Activated T-helper 17 cell treated with anti-CD3 and anti-CD28 coated beads, Interleukin-2, amount 50 U/mL, for 72 hours (primary cell): ENCODE results near the gene DUSP1. TPM values are rescaled to one million over a fixed set of nuclear protein-coding genes. Genes with fewer than 3 reads are reported as not detected.
A peak's percentile ranks its signal among the peaks of the same experiment; 100 is the strongest.

Experiments
- ATAC-seq: fragments of 150-1000 bp; cut with Tn5 transposase; replicated peaks from 2 replicates; pipeline ENCODE4 v1.10.0; 2021; ENCODE audit warnings: mild to moderate bottlenecking, moderate library complexity
- H3K27ac Mint-ChIP-seq: one replicate; pipeline ENCODE4 v1.8.0; 2022; ENCODE audit warnings: mixed read lengths
- H3K27me3 Mint-ChIP-seq: one replicate; pipeline ENCODE4 v1.8.0; 2022; ENCODE audit warnings: mixed read lengths
- H3K36me3 Mint-ChIP-seq: one replicate; pipeline ENCODE4 v1.8.0; 2022; ENCODE audit warnings: low read depth, mild to moderate bottlenecking, mixed read lengths
- H3K4me1 Mint-ChIP-seq: one replicate; pipeline ENCODE4 v1.8.0; 2022; ENCODE audit warnings: mixed read lengths
- H3K4me3 Mint-ChIP-seq: one replicate; pipeline ENCODE4 v1.8.0; 2022; ENCODE audit warnings: mild to moderate bottlenecking, mixed read lengths
- H3K9me3 Mint-ChIP-seq: one replicate; pipeline ENCODE4 v1.8.0; 2022; ENCODE audit warnings: mixed read lengths
- total RNA-seq, 2 donors: library from RNA; stranded (reverse); gene quantifications; one replicate each; pipeline ENCODE4 v1.2.3, GENCODE V29; 2022

DUSP1 gene
- total RNA-seq, 2 donors from 2014 or later = 18.3 to 24.6 TPM

GRCh38 chr5:172765766-172766286, 5.2 kb downstream of the DUSP1 start:
- H3K27me3 Mint-ChIP-seq = no peaks in the 10 kb centered on the region
- ATAC-seq = no peak
- H3K27ac Mint-ChIP-seq = peak overlapping the region; percentile 99
- H3K36me3 Mint-ChIP-seq = peaks cover 43% of the 10 kb centered on the region
- peaks cover 35% of the 10 kb centered on the region for H3K4me1 Mint-ChIP-seq
- H3K4me3 Mint-ChIP-seq = peak overlapping the region; percentile 89
- H3K9me3 Mint-ChIP-seq = no peaks in the 10 kb centered on the region

GRCh38 chr5:172764861-172765765, 5.9 kb downstream of the DUSP1 start:
- peak; percentile 93 for ATAC-seq
- peak overlapping the region; percentile 89 for H3K4me3 Mint-ChIP-seq
- peaks cover 1% of the 10 kb centered on the region for H3K9me3 Mint-ChIP-seq
- peaks cover 38% of the 10 kb centered on the region for H3K36me3 Mint-ChIP-seq
- H3K27ac Mint-ChIP-seq = peak overlapping the region; percentile 99
- peaks cover 35% of the 10 kb centered on the region for H3K4me1 Mint-ChIP-seq
- H3K27me3 Mint-ChIP-seq = no peaks in the 10 kb centered on the region

GRCh38 chr5:172763120-172763464, 7.9 kb downstream of the DUSP1 start:
- H3K27ac Mint-ChIP-seq = no peak overlapping the region
- H3K4me3 Mint-ChIP-seq = no peak overlapping the region
- no peak for ATAC-seq
- H3K4me1 Mint-ChIP-seq = peaks cover 26% of the 10 kb centered on the region
- H3K9me3 Mint-ChIP-seq = peaks cover 7% of the 10 kb centered on the region
- no peaks in the 10 kb centered on the region for H3K27me3 Mint-ChIP-seq
- peaks cover 17% of the 10 kb centered on the region for H3K36me3 Mint-ChIP-seq

- peaks cover 32% of the 10 kb centered on the region for H3K4me1 Mint-ChIP-seq
- H3K36me3 Mint-ChIP-seq = peaks cover 11% of the 10 kb centered on the region
- no peaks in the 10 kb centered on the region for H3K27me3 Mint-ChIP-seq
- ATAC-seq = no peak
- H3K9me3 Mint-ChIP-seq = peaks cover 7% of the 10 kb centered on the region
- H3K4me3 Mint-ChIP-seq = no peak overlapping the region
- no peak overlapping the region for H3K27ac Mint-ChIP-seq
Observed at GRCh38 chr5:172762214-172763119, 8.5 kb downstream of the DUSP1 start.

GRCh38 chr5:172760959-172761358, 10.0 kb downstream of the DUSP1 start:
- no peaks in the 10 kb centered on the region for H3K27me3 Mint-ChIP-seq
- H3K27ac Mint-ChIP-seq = peak overlapping the region; percentile 10
- peaks cover 7% of the 10 kb centered on the region for H3K9me3 Mint-ChIP-seq
- H3K36me3 Mint-ChIP-seq = no peaks in the 10 kb centered on the region
- ATAC-seq = no peak
- H3K4me3 Mint-ChIP-seq = no peak overlapping the region
- H3K4me1 Mint-ChIP-seq = peaks cover 24% of the 10 kb centered on the region

GRCh38 chr5:172760136-172760535, 10.9 kb downstream of the DUSP1 start:
- Mint-ChIP-seq H3K27ac (no peak overlapping the region), H3K4me3 (no peak overlapping the region), H3K4me1 (peaks cover 16% of the 10 kb centered on the region), H3K36me3 (no peaks in the 10 kb centered on the region), H3K27me3 (no peaks in the 10 kb centered on the region), H3K9me3 (peaks cover 7% of the 10 kb centered on the region)
- ATAC-seq = no peak

- H3K4me3 Mint-ChIP-seq = no peak overlapping the region
- peaks cover 9% of the 10 kb centered on the region for H3K4me1 Mint-ChIP-seq
- no peak overlapping the region for H3K27ac Mint-ChIP-seq
- no peaks in the 10 kb centered on the region for H3K27me3 Mint-ChIP-seq
- peaks cover 7% of the 10 kb centered on the region for H3K9me3 Mint-ChIP-seq
- no peak for ATAC-seq
- no peaks in the 10 kb centered on the region for H3K36me3 Mint-ChIP-seq
Observed at GRCh38 chr5:172758834-172759149, 12.2 kb downstream of the DUSP1 start.

GRCh38 chr5:172758077-172758833, 12.7 kb downstream of the DUSP1 start:
- peak overlapping the region; percentile 85 for H3K27ac Mint-ChIP-seq
- H3K4me1 Mint-ChIP-seq = peaks cover 9% of the 10 kb centered on the region
- H3K4me3 Mint-ChIP-seq = peak overlapping the region; percentile 62
- H3K9me3 Mint-ChIP-seq = peaks cover 7% of the 10 kb centered on the region
- peak; percentile 87 for ATAC-seq
- no peaks in the 10 kb centered on the region for H3K27me3 Mint-ChIP-seq
- H3K36me3 Mint-ChIP-seq = no peaks in the 10 kb centered on the region

GRCh38 chr5:172757394-172758010, 13.5 kb downstream of the DUSP1 start:
- no peak for ATAC-seq
- Mint-ChIP-seq H3K27ac (peak overlapping the region; percentile 85), H3K27me3 (no peaks in the 10 kb centered on the region)

GRCh38 chr5:172756764-172757393, 14.1 kb downstream of the DUSP1 start:
- Mint-ChIP-seq H3K4me3 (no peak overlapping the region), H3K27me3 (no peaks in the 10 kb centered on the region), H3K27ac (peak overlapping the region; percentile 85), H3K36me3 (no peaks in the 10 kb centered on the region), H3K4me1 (peaks cover 9% of the 10 kb centered on the region), H3K9me3 (peaks cover 7% of the 10 kb centered on the region)
- ATAC-seq = no peak

More at GRCh38 chr5:172757394-172758010, 13.5 kb downstream of the DUSP1 start:
- Mint-ChIP-seq H3K4me3 (peak overlapping the region; percentile 62), H3K4me1 (peaks cover 9% of the 10 kb centered on the region), H3K9me3 (peaks cover 7% of the 10 kb centered on the region), H3K36me3 (no peaks in the 10 kb centered on the region)

GRCh38 chr5:172754596-172755356, 16.2 kb downstream of the DUSP1 start:
- H3K27ac Mint-ChIP-seq = no peak overlapping the region
- ATAC-seq = no peak
- no peaks in the 10 kb centered on the region for H3K27me3 Mint-ChIP-seq
- no peaks in the 10 kb centered on the region for H3K36me3 Mint-ChIP-seq
- peaks cover 3% of the 10 kb centered on the region for H3K9me3 Mint-ChIP-seq
- H3K4me3 Mint-ChIP-seq = no peak overlapping the region
- H3K4me1 Mint-ChIP-seq = peaks cover 6% of the 10 kb centered on the region

- Mint-ChIP-seq H3K4me1 (peaks cover 6% of the 10 kb centered on the region), H3K9me3 (no peaks in the 10 kb centered on the region), H3K4me3 (no peak overlapping the region), H3K27ac (no peak overlapping the region), H3K36me3 (no peaks in the 10 kb centered on the region), H3K27me3 (no peaks in the 10 kb centered on the region)
- no peak for ATAC-seq
Observed at GRCh38 chr5:172753101-172753500, 17.9 kb downstream of the DUSP1 start.
